GM23338 (cell line): ENCODE results near the gene RAD54L. TPM values are rescaled to one million over a fixed set of nuclear protein-coding genes. Genes with fewer than 3 reads are reported as not detected.

Experiments
- ATAC-seq: fragments of 200-7000 bp; cut with Tn5 transposase; 3 replicates; pipeline ENCODE4 v1.9.1; 2020
- DNase-seq: peaks from one replicate; pipeline ENCODE4 v3.0.0-alpha.2; 2015; ENCODE audit warnings: low spot score
- H2AFZ ChIP-seq: fragments of 200-600 bp; sonication (generic); 2 replicates; pipeline ENCODE4 v1.8.0; 2016; ENCODE audit warnings: antibody characterized with exemption, mild to moderate bottlenecking, moderate library complexity
- H3F3A ChIP-seq: fragments of 200-600 bp; sonication (generic); replicated peaks from 2 replicates; pipeline ENCODE4 v1.8.0; 2017; ENCODE audit warnings: antibody characterized with exemption, mixed run types, low read depth
- H3K27ac ChIP-seq: fragments of 200-600 bp; sonication (generic); 2 replicates; pipeline ENCODE4 v1.6.1; 2016; ENCODE audit warnings: low read depth
- H3K27me3 ChIP-seq: fragments of 200-600 bp; sonication (generic); 2 replicates; pipeline ENCODE4 v1.8.0; 2016; ENCODE audit warnings: mild to moderate bottlenecking, mixed run types, moderate library complexity; ENCODE audit not compliant: insufficient read depth
- H3K36me3 ChIP-seq: fragments of 200-600 bp; sonication (generic); 2 replicates; pipeline ENCODE4 v1.8.0; 2016; ENCODE audit warnings: mild to moderate bottlenecking; ENCODE audit not compliant: insufficient read depth
- H3K4me1 ChIP-seq: fragments of 200-600 bp; sonication (generic); 2 replicates; pipeline ENCODE4 v1.8.0; 2016; ENCODE audit warnings: mild to moderate bottlenecking, moderate library complexity; ENCODE audit not compliant: insufficient read depth
- H3K4me2 ChIP-seq: fragments of 200-600 bp; sonication (generic); 2 replicates; pipeline ENCODE4 v1.7.1; 2017; ENCODE audit warnings: mixed run types
- H3K4me3 ChIP-seq: fragments of 200-600 bp; sonication (generic); 2 replicates; pipeline ENCODE4 v1.6.1; 2016; ENCODE audit warnings: mixed run types
- H3K79me2 ChIP-seq: fragments of 200-600 bp; sonication (generic); replicated peaks from 2 replicates; pipeline ENCODE4 v1.8.0; 2017; ENCODE audit warnings: mild to moderate bottlenecking; ENCODE audit not compliant: insufficient read depth
- H3K9me2 ChIP-seq: fragments of 200-600 bp; sonication (generic); 2 replicates; pipeline ENCODE4 v1.8.0; 2017; ENCODE audit not compliant: insufficient read depth
- H4K20me1 ChIP-seq: fragments of 200-600 bp; sonication (generic); replicated peaks from 2 replicates; pipeline ENCODE4 v1.8.0; 2017; ENCODE audit warnings: mild to moderate bottlenecking; ENCODE audit not compliant: insufficient read depth
- H3K27ac Mint-ChIP-seq: 2 replicates; pipeline ENCODE4 v1.8.0; 2020; ENCODE audit warnings: inconsistent platforms, mild to moderate bottlenecking, moderate library complexity, mixed read lengths
- H3K27me3 Mint-ChIP-seq: 3 replicates; pipeline ENCODE4 v1.8.0; 2022; ENCODE audit warnings: low read depth, mild to moderate bottlenecking, moderate library complexity, mixed read lengths, inconsistent platforms; ENCODE audit not compliant: insufficient read depth, poor library complexity
- H3K36me3 Mint-ChIP-seq: 3 replicates; pipeline ENCODE4 v1.8.0; 2021; ENCODE audit warnings: low read depth, mild to moderate bottlenecking, inconsistent platforms, moderate library complexity, mixed read lengths
- H3K4me1 Mint-ChIP-seq: 3 replicates; pipeline ENCODE4 v1.8.0; 2020; ENCODE audit warnings: mild to moderate bottlenecking, inconsistent platforms, mixed read lengths
- H3K4me3 Mint-ChIP-seq: 3 replicates; pipeline ENCODE4 v1.8.0; 2021; ENCODE audit warnings: moderate library complexity, mild to moderate bottlenecking, inconsistent platforms, mixed read lengths
- H3K9me3 Mint-ChIP-seq: 3 replicates; pipeline ENCODE4 v1.8.0; 2020; ENCODE audit warnings: moderate library complexity, mild to moderate bottlenecking, inconsistent platforms, mixed read lengths
- CREB1 ChIP-seq: fragments of 250-450 bp; sonication (Bioruptor Pico); IDR thresholded peaks from 2 replicates; pipeline ENCODE4 v1.5.0; 2020; ENCODE audit warnings: low read depth, mild to moderate bottlenecking, moderate library complexity
- EZH2 ChIP-seq: fragments of 200-600 bp; sonication (generic); IDR thresholded peaks from one replicate; pipeline ENCODE4 v1.8.0; 2017; ENCODE audit warnings: antibody characterized with exemption, mild to moderate bottlenecking, low read depth; ENCODE audit not compliant: unreplicated experiment
- EZH2phosphoT487 ChIP-seq: fragments of 200-600 bp; sonication (generic); IDR thresholded peaks from one replicate; pipeline ENCODE4 v1.8.1; 2018; ENCODE audit warnings: antibody characterized with exemption; ENCODE audit not compliant: unreplicated experiment
- STAT1 ChIP-seq: IDR thresholded peaks from one replicate; pipeline ENCODE4 v1.6.1; 2016; ENCODE audit warnings: antibody characterized with exemption; ENCODE audit not compliant: unreplicated experiment
- ZNF331 ChIP-seq: fragments of 250-450 bp; sonication (Bioruptor Pico); IDR thresholded peaks from 2 replicates; pipeline ENCODE4 v1.5.0; 2020; ENCODE audit warnings: low read depth, mild to moderate bottlenecking, moderate library complexity
- polyA plus RNA-seq: library from polyadenylated mRNA; unstranded; fragments of >200 nt; fragmentation: Nextera tagmentation; extraction: Ambion mirVana; gene quantifications from 2 replicates; pipeline ENCODE4 v1.2.1, GENCODE V29; 2016
- total RNA-seq: library from RNA; depleted of rRNA; stranded (reverse); fragments of >200 nt; shearing (Covaris generic); gene quantifications from 2 replicates; pipeline ENCODE4 v1.2.3, GENCODE V29; 2014
- TF ChIP-seq, protein P1 (sequence below), 2 experiments: fragments of 200-600 bp in 1 of 2; sonication (generic) in 1 of 2; conservative IDR thresholded peaks; 2 replicates each; pipeline versions ENCODE4 v1.5.1 to v1.6.1; 2016 to 2017; ENCODE audit warnings: antibody characterized with exemption in 2 of 2, low read depth in 2 of 2, mild to moderate bottlenecking in 2 of 2, moderate library complexity in 1 of 2
- TF ChIP-seq, protein P2 (sequence below): IDR thresholded peaks from one replicate; pipeline ENCODE4 v1.6.1; 2018; ENCODE audit warnings: antibody characterized with exemption; ENCODE audit not compliant: unreplicated experiment
- TF ChIP-seq, protein P3 (sequence below): IDR thresholded peaks from 2 replicates; pipeline ENCODE4 v1.6.1; 2016; ENCODE audit warnings: antibody characterized with exemption

Gene RAD54L
- total and polyA plus RNA-seq, 2 experiments from 2014 or later = 26.4 to 48.1 TPM

DNA sequence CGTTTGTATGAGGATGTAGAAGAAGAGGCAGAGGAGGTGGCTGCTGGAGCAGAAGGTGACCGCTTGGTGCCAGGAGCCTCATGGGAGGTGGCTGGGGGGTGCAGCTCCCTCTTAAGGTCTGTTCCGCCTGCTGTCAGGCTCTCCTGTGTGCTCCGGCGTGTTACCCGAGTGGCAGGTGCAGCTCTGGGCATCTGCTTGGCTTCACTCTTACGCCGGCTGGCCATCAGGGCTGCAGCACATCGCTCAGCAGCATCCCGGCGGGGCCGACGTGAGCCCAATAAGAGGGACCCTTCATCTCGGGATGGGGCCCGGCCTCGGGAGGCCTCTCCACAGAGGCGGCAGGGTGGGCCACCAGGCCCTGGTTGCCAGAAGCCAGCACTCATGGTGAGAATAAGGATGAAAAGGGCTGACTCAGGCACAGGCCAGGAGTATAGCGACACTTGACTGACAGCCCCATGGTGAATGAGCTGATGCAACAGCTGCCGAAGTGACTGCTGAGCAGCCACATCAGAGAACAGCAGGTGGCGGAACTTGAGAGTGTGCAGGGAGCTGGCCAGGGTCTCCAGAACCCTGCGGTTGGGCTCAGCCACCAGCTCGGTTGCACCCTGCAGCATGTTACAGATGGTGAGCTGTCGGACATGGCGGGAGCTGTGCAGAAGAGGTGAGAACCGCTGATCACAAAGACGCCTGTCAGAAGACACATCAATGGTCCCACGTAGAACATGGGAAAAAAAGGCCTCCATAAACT lies 38.3 kb downstream of the RAD54L start (continued):
- TF ChIP-seq, protein P1, sequence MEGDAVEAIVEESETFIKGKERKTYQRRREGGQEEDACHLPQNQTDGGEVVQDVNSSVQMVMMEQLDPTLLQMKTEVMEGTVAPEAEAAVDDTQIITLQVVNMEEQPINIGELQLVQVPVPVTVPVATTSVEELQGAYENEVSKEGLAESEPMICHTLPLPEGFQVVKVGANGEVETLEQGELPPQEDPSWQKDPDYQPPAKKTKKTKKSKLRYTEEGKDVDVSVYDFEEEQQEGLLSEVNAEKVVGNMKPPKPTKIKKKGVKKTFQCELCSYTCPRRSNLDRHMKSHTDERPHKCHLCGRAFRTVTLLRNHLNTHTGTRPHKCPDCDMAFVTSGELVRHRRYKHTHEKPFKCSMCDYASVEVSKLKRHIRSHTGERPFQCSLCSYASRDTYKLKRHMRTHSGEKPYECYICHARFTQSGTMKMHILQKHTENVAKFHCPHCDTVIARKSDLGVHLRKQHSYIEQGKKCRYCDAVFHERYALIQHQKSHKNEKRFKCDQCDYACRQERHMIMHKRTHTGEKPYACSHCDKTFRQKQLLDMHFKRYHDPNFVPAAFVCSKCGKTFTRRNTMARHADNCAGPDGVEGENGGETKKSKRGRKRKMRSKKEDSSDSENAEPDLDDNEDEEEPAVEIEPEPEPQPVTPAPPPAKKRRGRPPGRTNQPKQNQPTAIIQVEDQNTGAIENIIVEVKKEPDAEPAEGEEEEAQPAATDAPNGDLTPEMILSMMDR (conservative IDR thresholded peaks at IDR 0.05; ENCODE audit: low read depth in 2 of 2) = 0 out of 4 replicates have a peak, but pooled peaks of 1 of the 2 experiments have one; percentile 10
- TF ChIP-seq, protein P2, sequence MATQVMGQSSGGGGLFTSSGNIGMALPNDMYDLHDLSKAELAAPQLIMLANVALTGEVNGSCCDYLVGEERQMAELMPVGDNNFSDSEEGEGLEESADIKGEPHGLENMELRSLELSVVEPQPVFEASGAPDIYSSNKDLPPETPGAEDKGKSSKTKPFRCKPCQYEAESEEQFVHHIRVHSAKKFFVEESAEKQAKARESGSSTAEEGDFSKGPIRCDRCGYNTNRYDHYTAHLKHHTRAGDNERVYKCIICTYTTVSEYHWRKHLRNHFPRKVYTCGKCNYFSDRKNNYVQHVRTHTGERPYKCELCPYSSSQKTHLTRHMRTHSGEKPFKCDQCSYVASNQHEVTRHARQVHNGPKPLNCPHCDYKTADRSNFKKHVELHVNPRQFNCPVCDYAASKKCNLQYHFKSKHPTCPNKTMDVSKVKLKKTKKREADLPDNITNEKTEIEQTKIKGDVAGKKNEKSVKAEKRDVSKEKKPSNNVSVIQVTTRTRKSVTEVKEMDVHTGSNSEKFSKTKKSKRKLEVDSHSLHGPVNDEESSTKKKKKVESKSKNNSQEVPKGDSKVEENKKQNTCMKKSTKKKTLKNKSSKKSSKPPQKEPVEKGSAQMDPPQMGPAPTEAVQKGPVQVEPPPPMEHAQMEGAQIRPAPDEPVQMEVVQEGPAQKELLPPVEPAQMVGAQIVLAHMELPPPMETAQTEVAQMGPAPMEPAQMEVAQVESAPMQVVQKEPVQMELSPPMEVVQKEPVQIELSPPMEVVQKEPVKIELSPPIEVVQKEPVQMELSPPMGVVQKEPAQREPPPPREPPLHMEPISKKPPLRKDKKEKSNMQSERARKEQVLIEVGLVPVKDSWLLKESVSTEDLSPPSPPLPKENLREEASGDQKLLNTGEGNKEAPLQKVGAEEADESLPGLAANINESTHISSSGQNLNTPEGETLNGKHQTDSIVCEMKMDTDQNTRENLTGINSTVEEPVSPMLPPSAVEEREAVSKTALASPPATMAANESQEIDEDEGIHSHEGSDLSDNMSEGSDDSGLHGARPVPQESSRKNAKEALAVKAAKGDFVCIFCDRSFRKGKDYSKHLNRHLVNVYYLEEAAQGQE = no peak
- TF ChIP-seq EZH2 = no peak

DNA sequence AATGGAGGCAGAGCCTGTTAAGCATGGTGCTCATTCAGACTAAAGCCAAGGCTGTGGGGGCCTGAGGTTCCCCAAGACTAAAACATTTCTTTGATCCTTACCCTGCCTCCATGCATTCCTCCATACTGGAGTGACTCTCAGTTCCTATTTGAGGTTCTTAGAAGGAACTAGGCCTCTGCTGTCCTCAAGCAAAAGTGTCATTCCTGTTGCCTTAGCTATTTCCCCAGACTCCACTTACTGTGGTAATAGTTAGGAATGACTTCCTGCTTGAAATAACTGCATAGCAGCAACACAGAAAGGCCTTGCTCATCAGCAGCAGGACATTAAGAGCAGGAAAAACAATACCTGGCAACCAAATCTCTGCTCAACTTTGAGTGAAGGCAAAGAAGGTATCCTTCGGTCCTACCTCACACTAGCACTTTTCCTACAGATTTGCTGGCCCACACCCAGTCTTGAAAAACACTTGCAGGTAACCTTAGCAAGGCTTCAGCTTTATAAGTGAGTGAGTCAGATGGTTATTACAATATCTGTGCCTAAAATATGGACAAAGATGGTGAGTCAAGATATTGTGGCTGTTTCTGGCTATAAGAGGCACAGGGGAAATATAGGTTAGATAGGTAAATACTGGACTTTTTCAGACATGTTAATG lies 41.0 kb downstream of the RAD54L start:
- Mint-ChIP-seq H3K4me1 (peaks cover 18% of the 10 kb centered on the region), H3K36me3 (peaks cover 40% of the 10 kb centered on the region), H3K9me3 (no peaks in the 10 kb centered on the region), H3K4me3 (no peak overlapping the region), H3K27ac (peak overlapping the region; percentile 24; the same call in 1 of the 2 replicates), H3K27me3 (peaks cover 12% of the 10 kb centered on the region)
- H3K79me2 ChIP-seq = no peaks in the 10 kb centered on the region
- H3K9me2 ChIP-seq = no peaks in the 10 kb centered on the region
- no peaks in the 10 kb centered on the region; the same call in 1 of the 2 replicates for H4K20me1 ChIP-seq
- peaks cover 10% of the 10 kb centered on the region; the same call in 1 of the 2 replicates for H3F3A ChIP-seq
- no peak overlapping the region for H2AFZ ChIP-seq
- 0 out of 2 replicates have a peak, but pooled peaks cover 5% of the 10 kb centered on the region for H3K4me1 ChIP-seq
- H3K36me3 ChIP-seq = no peaks in the 10 kb centered on the region
- H3K27ac ChIP-seq = peak overlapping the region; percentile 76
- H3K4me3 ChIP-seq = no peak overlapping the region
- DNase-seq = peak; percentile 17
- H3K4me2 ChIP-seq = no peak overlapping the region
- TF ChIP-seq EZH2phosphoT487 = no peak
- TF ChIP-seq, protein P3, sequence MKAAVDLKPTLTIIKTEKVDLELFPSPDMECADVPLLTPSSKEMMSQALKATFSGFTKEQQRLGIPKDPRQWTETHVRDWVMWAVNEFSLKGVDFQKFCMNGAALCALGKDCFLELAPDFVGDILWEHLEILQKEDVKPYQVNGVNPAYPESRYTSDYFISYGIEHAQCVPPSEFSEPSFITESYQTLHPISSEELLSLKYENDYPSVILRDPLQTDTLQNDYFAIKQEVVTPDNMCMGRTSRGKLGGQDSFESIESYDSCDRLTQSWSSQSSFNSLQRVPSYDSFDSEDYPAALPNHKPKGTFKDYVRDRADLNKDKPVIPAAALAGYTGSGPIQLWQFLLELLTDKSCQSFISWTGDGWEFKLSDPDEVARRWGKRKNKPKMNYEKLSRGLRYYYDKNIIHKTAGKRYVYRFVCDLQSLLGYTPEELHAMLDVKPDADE = no peak
- TF ChIP-seq ZNF331 = no peak
- TF ChIP-seq EZH2 = no peak
- no peak for TF ChIP-seq STAT1
- no peak for TF ChIP-seq CREB1 (CRISPR knock-in tag)
- TF ChIP-seq, protein P1 (conservative IDR thresholded peaks at IDR 0.05; ENCODE audit: low read depth in 2 of 2) = no peak
- H3K27me3 ChIP-seq = no peaks in the 10 kb centered on the region
- no peak; the same call in 1 of the 3 replicates for ATAC-seq
